H1 (cell line): ENCODE results near the gene PUDP. TPM values are rescaled to one million over a fixed set of nuclear protein-coding genes. Genes with fewer than 3 reads are reported as not detected.

ENCODE experiments used
- CTCF ChIA-PET: fragments of 300-600 bp; sonication (Branson Sonifier 250); formaldehyde crosslinking; loops from one replicate; lab custom pipeline; 2021; ENCODE audit not compliant: partially characterized antibody; lab: Charles Lee
- POLR2A ChIA-PET: fragments of 300-600 bp; sonication (Branson Sonifier 250); formaldehyde crosslinking; loops from one replicate; lab custom pipeline; 2021; ENCODE audit warnings: inconsistent platforms; ENCODE audit not compliant: partially characterized antibody; lab: Charles Lee
- DNase-seq, 2 experiments: peaks; one replicate each; pipeline versions ENCODE4 v3.0.0 to v3.0.0-alpha.2; 2010 to 2022; ENCODE audit warnings: low spot score in 2 of 2, low read depth in 1 of 2, mixed read lengths in 1 of 2
- FAIRE-seq: peaks from 2 replicates; lab custom pipeline; 2011; peaks lifted over from hg19 to GRCh38; lab: Jason Lieb, UNC
- H2AFZ ChIP-seq: 2 replicates; pipeline ENCODE4 v1.8.1; 2012; ENCODE audit warnings: low read length, inconsistent platforms
- H2AK5ac ChIP-seq: 2 replicates; pipeline ENCODE4 v1.6.1; 2013; ENCODE audit warnings: low read depth, low read length
- H2BK120ac ChIP-seq: replicated peaks from 2 replicates; pipeline ENCODE3; 2013; ENCODE audit warnings: low read depth, low read length, inconsistent platforms
- H2BK12ac ChIP-seq: 2 replicates; pipeline ENCODE4 v1.6.1; 2013; ENCODE audit warnings: low read depth, low read length
- H2BK15ac ChIP-seq: 2 replicates; pipeline ENCODE4 v1.6.1; 2013; ENCODE audit warnings: low read length
- H2BK20ac ChIP-seq: 2 replicates; pipeline ENCODE4 v1.6.1; 2013; ENCODE audit warnings: low read length
- H2BK5ac ChIP-seq: 2 replicates; pipeline ENCODE4 v1.6.1; 2013; ENCODE audit warnings: low read depth, low read length
- H3K14ac ChIP-seq: 2 replicates; pipeline ENCODE4 v1.6.1; 2013; ENCODE audit warnings: inconsistent platforms; ENCODE audit not compliant: insufficient read length
- H3K18ac ChIP-seq: 2 replicates; pipeline ENCODE4 v1.6.1; 2013; ENCODE audit warnings: low read length; ENCODE audit errors: extremely low read depth
- H3K23ac ChIP-seq: 2 replicates; pipeline ENCODE4 v1.6.1; 2013; ENCODE audit warnings: inconsistent platforms; ENCODE audit not compliant: insufficient read length
- H3K23me2 ChIP-seq: 2 replicates; pipeline ENCODE4 v1.6.1; 2013; ENCODE audit warnings: low read depth, low read length
- H3K27ac ChIP-seq: 2 replicates; pipeline ENCODE4 v1.6.1; 2011; ENCODE audit warnings: low read depth, low read length, inconsistent platforms
- H3K27me3 ChIP-seq, 4 experiments: replicated peaks in 1 of 4; 1 replicate in 1 of 4; 2 replicates in 3 of 4; pipeline versions ENCODE4 v1.6.1 to v1.8.1; 2011 to 2013; ENCODE audit warnings: low read length in 3 of 4, mild to moderate bottlenecking in 3 of 4, inconsistent platforms in 2 of 4, mixed read lengths in 2 of 4, moderate library complexity in 1 of 4; ENCODE audit not compliant: control insufficient read depth in 3 of 4, insufficient read depth in 3 of 4; ENCODE audit errors: extremely low read depth in 1 of 4
- H3K36me3 ChIP-seq, 4 experiments: 2 replicates each; pipeline versions ENCODE4 v1.6.1 to v1.8.1; 2011 to 2013; ENCODE audit warnings: mild to moderate bottlenecking in 4 of 4, low read length in 3 of 4, moderate library complexity in 2 of 4, control low read depth in 1 of 4, inconsistent platforms in 1 of 4; ENCODE audit not compliant: insufficient read depth in 4 of 4, control insufficient read depth in 2 of 4
- H3K4ac ChIP-seq: replicated peaks from 2 replicates; pipeline ENCODE3; 2013; ENCODE audit warnings: low read length, low read depth, mixed read lengths, inconsistent platforms; ENCODE audit not compliant: insufficient read length
- H3K4me1 ChIP-seq, 4 experiments: replicated peaks in 1 of 4; 1 replicate in 1 of 4; 2 replicates in 3 of 4; pipeline versions ENCODE4 v1.6.1 to v1.8.1; 2011 to 2013; ENCODE audit warnings: low read length in 3 of 4, inconsistent platforms in 2 of 4, mixed read lengths in 1 of 4; ENCODE audit not compliant: insufficient read depth in 4 of 4, control insufficient read depth in 3 of 4
- H3K4me2 ChIP-seq, 2 experiments: 2 replicates each; pipeline versions ENCODE4 v1.6.1 to v1.8.1; 2011 to 2013; ENCODE audit warnings: low read depth in 2 of 2, low read length in 2 of 2, control low read depth in 1 of 2, inconsistent platforms in 1 of 2, mild to moderate bottlenecking in 1 of 2; ENCODE audit not compliant: insufficient read depth in 1 of 2
- H3K4me3 ChIP-seq, 4 experiments: fragments of 200-600, 300-600 bp in 1 of 4; sonication (generic), shearing (Covaris generic), sonication (Bioruptor Twin) in 1 of 4; 2 replicates each; pipeline versions ENCODE4 v1.5.1 to v1.8.1; 2011 to 2016; ENCODE audit warnings: low read length in 4 of 4, low read depth in 3 of 4, control low read depth in 2 of 4, inconsistent platforms in 2 of 4, mild to moderate bottlenecking in 2 of 4, mixed read lengths in 1 of 4, moderate library complexity in 1 of 4; ENCODE audit not compliant: insufficient read depth in 2 of 4; ENCODE audit errors: extremely low read depth in 1 of 4
- H3K56ac ChIP-seq: replicated peaks from 2 replicates; pipeline ENCODE3; 2013; ENCODE audit warnings: low read depth, mild to moderate bottlenecking, mixed read lengths, low read length, inconsistent platforms; ENCODE audit not compliant: insufficient read length
- H3K79me1 ChIP-seq: 2 replicates; pipeline ENCODE4 v1.6.1; 2013; ENCODE audit warnings: low read depth, low read length, control low read depth
- H3K79me2 ChIP-seq, 2 experiments: 2 replicates each; pipeline versions ENCODE4 v1.6.1 to v1.8.1; 2012 to 2013; ENCODE audit warnings: low read length in 2 of 2, mild to moderate bottlenecking in 2 of 2, inconsistent platforms in 1 of 2; ENCODE audit not compliant: insufficient read depth in 2 of 2, control insufficient read depth in 1 of 2
- H3K9ac ChIP-seq, 4 experiments: replicated peaks in 1 of 4; 1 replicate in 1 of 4; 2 replicates in 3 of 4; pipeline versions ENCODE4 v1.6.1 to v1.8.1; 2011 to 2013; ENCODE audit warnings: low read depth in 3 of 4, low read length in 3 of 4, control low read depth in 2 of 4, mild to moderate bottlenecking in 2 of 4, moderate library complexity in 2 of 4, inconsistent platforms in 1 of 4; ENCODE audit errors: extremely low read depth in 1 of 4
- H3K9me3 ChIP-seq, 2 experiments: 2 replicates each; pipeline versions ENCODE4 v1.6.1 to v1.8.1; 2012 to 2013; ENCODE audit warnings: mild to moderate bottlenecking in 2 of 2, moderate library complexity in 2 of 2, control low read depth in 1 of 2, inconsistent platforms in 1 of 2, low read depth in 1 of 2, low read length in 1 of 2, mixed read lengths in 1 of 2; ENCODE audit not compliant: insufficient read depth in 2 of 2
- H4K20me1 ChIP-seq, 2 experiments: replicated peaks in 1 of 2; 2 replicates each; pipeline versions ENCODE3 to v1.8.1; 2011 to 2013; ENCODE audit warnings: inconsistent platforms in 2 of 2, low read length in 2 of 2, mild to moderate bottlenecking in 1 of 2; ENCODE audit not compliant: insufficient read depth in 2 of 2, control insufficient read depth in 1 of 2
- H4K5ac ChIP-seq: 2 replicates; pipeline ENCODE4 v1.6.1; 2013; ENCODE audit warnings: low read length, low read depth, mixed read lengths, inconsistent platforms; ENCODE audit not compliant: insufficient read length
- H4K8ac ChIP-seq: 2 replicates; pipeline ENCODE4 v1.8.0; 2013; ENCODE audit warnings: mild to moderate bottlenecking, moderate library complexity, low read length, inconsistent platforms; ENCODE audit not compliant: insufficient read depth; ENCODE audit errors: extremely low read depth
- H4K91ac ChIP-seq: replicated peaks from 2 replicates; pipeline ENCODE3; 2013; ENCODE audit warnings: low read length, mixed read lengths, inconsistent platforms; ENCODE audit not compliant: insufficient read length
- ASH2L ChIP-seq: fragments of 200-600, 300-600 bp; sonication (generic); IDR thresholded peaks from one replicate; pipeline ENCODE4 v1.7.1; 2017; ENCODE audit warnings: low read length
- EGR1 ChIP-seq: IDR thresholded peaks from 2 replicates; pipeline ENCODE4 v1.6.1; 2011; ENCODE audit warnings: low read depth, low read length, borderline replicate concordance
- GABPA ChIP-seq: IDR thresholded peaks from 2 replicates; pipeline ENCODE4 v1.6.1; 2011; ENCODE audit warnings: mild to moderate bottlenecking, low read length, moderate library complexity, borderline replicate concordance; ENCODE audit not compliant: insufficient read depth
- HDAC6 ChIP-seq: IDR thresholded peaks from one replicate; pipeline ENCODE4 v1.7.1; 2012; ENCODE audit warnings: low read depth, mild to moderate bottlenecking, inconsistent platforms, low read length, moderate library complexity
- KDM4A ChIP-seq: IDR thresholded peaks from one replicate; pipeline ENCODE4 v1.7.1; 2012; ENCODE audit warnings: low read depth, mild to moderate bottlenecking, moderate library complexity, low read length, inconsistent platforms; ENCODE audit not compliant: severe bottlenecking
- NRF1 ChIP-seq: IDR thresholded peaks from 2 replicates; pipeline ENCODE4 v1.6.1; 2011; ENCODE audit warnings: mild to moderate bottlenecking, low read depth, low read length, improper control_type of control experiment
- PHF8 ChIP-seq: fragments of 200-600 bp; sonication (generic); conservative IDR thresholded peaks from 2 replicates; pipeline ENCODE4 v1.7.1; 2012; ENCODE audit warnings: low read depth, mild to moderate bottlenecking, inconsistent platforms, low read length, moderate library complexity
- SP1 ChIP-seq: IDR thresholded peaks from 2 replicates; pipeline ENCODE4 v1.6.1; 2011; ENCODE audit warnings: low read depth, low read length
- SP2 ChIP-seq: IDR thresholded peaks from 2 replicates; pipeline ENCODE4 v1.6.1; 2012; ENCODE audit warnings: mild to moderate bottlenecking, low read length, inconsistent platforms
- SUZ12 ChIP-seq: fragments of 200-600 bp; sonication (generic); IDR thresholded peaks from 2 replicates; pipeline ENCODE4 v1.6.1; 2012; ENCODE audit warnings: mild to moderate bottlenecking, inconsistent platforms, low read length, moderate library complexity, mixed read lengths
- TCF12 ChIP-seq: IDR thresholded peaks from 2 replicates; pipeline ENCODE4 v1.6.1; 2011; ENCODE audit warnings: low read depth, mild to moderate bottlenecking, low read length
- ZNF274 ChIP-seq: IDR thresholded peaks from 2 replicates; pipeline ENCODE4 v1.7.0; 2012; ENCODE audit warnings: low read length, borderline replicate concordance; ENCODE audit errors: extremely low read depth
- WGBS, 2 experiments: shearing (Covaris generic) in 1 of 2; methylation state at CpG; one replicate each; pipeline versions ENCODE4 v1.1.6 to v1.1.7; 2013 to 2015; ENCODE audit warnings: low lambda C conversion rate in 2 of 2, mixed read lengths in 2 of 2, inconsistent platforms in 1 of 2, low coverage in 1 of 2, missing lambda C conversion rate in 1 of 2; ENCODE audit not compliant: insufficient replicate concordance in 2 of 2, insufficient coverage in 1 of 2, insufficient read length in 1 of 2; ENCODE audit errors: extremely low coverage in 1 of 2, missing lambda C conversion rate in 1 of 2; 5-methylcytosine and 5-hydroxymethylcytosine counted together
- polyA plus RNA-seq, 7 experiments: library from polyadenylated mRNA; depleted of rRNA in 3 of 7; stranded (reverse) in 5 of 7; unstranded in 2 of 7; fragments of >200 nt in 5 of 7; fragments of 200-250 nt in 2 of 7; gene quantifications; 1 replicate in 5 of 7; 2 replicates in 1 of 7; 4 replicates in 1 of 7; pipeline versions ENCODE4 v1.2.1 to v1.2.3, GENCODE V29; 2011 to 2013; ENCODE audit warnings: missing spikeins in 2 of 7, mixed read lengths in 2 of 7
- total RNA-seq: library from RNA; stranded (reverse); fragmentation: NEBNext Ultra II Directional; extraction: Animal tissue kit (Norgen Biotek cat#: 25700); gene quantifications from 2 replicates; pipeline ENCODE4 v1.2.1, GENCODE V29; 2021
- TF ChIP-seq, protein P1 (sequence below): IDR thresholded peaks from 2 replicates; pipeline ENCODE4 v1.6.1; 2012; ENCODE audit warnings: low read length, inconsistent platforms

The PUDP gene
- total and polyA plus RNA-seq, 2 of the 8 experiments (the other 6 are each of a cell fraction or from before 2014, with no cell fraction given), result 27.2 to 30.2 TPM

DNA sequence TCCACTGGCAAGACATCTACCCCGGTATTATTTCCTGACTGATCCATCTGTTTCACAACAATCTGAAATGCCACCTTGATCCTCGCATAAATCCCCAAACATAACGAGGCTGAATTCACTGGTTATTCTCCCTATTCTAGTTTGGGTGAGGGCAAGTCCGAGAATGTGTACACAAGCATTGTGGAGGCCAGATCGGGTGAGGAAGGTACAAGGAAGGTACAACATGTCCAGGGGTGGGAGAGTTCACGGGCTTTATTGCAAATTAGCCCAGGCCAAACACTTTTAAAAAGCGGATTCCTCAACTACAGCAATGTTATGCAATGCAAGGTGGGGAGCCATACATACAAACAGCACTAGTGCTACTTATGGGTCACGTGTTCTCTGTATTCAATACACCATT lies 82.5 kb downstream of the PUDP start:
- Histone ChIP-seq H2AFZ (no peak overlapping the region), H3K4me1 (no peaks in the 10 kb centered on the region), H3K9ac (no peak overlapping the region), H3K14ac (no peak overlapping the region), H2BK5ac (no peak overlapping the region), H3K18ac (no peak overlapping the region), H4K20me1 (no peaks in the 10 kb centered on the region), H3K27me3 (no peaks in the 10 kb centered on the region), H2BK15ac (no peak overlapping the region), H2BK12ac (no peak overlapping the region), H3K4me2 (no peak overlapping the region), H3K23me2 (no peaks in the 10 kb centered on the region), H3K4me3 (no peak overlapping the region), H3K56ac (no peak overlapping the region), H3K4ac (no peak overlapping the region), H2BK120ac (no peak overlapping the region), H3K27ac (no peak overlapping the region), H2BK20ac (no peak overlapping the region), H4K5ac (no peak overlapping the region), H4K91ac (no peak overlapping the region), H3K79me1 (no peaks in the 10 kb centered on the region), H3K23ac (no peak overlapping the region), H3K79me2 (no peaks in the 10 kb centered on the region), H4K8ac (no peak overlapping the region), H3K36me3 (peaks cover 0 to 3% (median 0%) of the 10 kb centered on the region in 4 experiments; a peak in 1 of 8 replicates), H2AK5ac (no peak overlapping the region), H3K9me3 (peaks cover 0 to 7% of the 10 kb centered on the region in 2 experiments; a peak in 2 of 4 replicates)
- FAIRE-seq (no peak), DNase-seq (no peak)
- WGBS, 2 experiments, result 93% methylated on average over 8 of the region's 8 CpGs; no CpG with 5 or more reads in 1 of the 2 experiments
- ChIA-PET CTCF (interaction anchor here (2.1 kb wide), 1 partner anchor 9 kb away, joined by 8 read pairs; no protein-coding TSS in a partner anchor), POLR2A (no interaction called here)
- TF ChIP-seq SP1 (no peak), NRF1 (no peak), EGR1 (no peak), TCF12 (no peak), SP2 (no peak), ASH2L (no peak), SUZ12 (no peak), ZNF274 (no peak), PHF8 (no peak), GABPA (no peak), HDAC6 (no peak), KDM4A (no peak)
- TF ChIP-seq, protein P1, sequence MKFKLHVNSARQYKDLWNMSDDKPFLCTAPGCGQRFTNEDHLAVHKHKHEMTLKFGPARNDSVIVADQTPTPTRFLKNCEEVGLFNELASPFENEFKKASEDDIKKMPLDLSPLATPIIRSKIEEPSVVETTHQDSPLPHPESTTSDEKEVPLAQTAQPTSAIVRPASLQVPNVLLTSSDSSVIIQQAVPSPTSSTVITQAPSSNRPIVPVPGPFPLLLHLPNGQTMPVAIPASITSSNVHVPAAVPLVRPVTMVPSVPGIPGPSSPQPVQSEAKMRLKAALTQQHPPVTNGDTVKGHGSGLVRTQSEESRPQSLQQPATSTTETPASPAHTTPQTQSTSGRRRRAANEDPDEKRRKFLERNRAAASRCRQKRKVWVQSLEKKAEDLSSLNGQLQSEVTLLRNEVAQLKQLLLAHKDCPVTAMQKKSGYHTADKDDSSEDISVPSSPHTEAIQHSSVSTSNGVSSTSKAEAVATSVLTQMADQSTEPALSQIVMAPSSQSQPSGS, result no peak
